HuH-7.5 (cell line): Measurements from ENCODE around the gene KIF24.
"Not testable (repeated sequence)": the region's sequence is repeated elsewhere in the genome, so short reads cannot be mapped to it uniquely, and the experiment has no call there.

Experiments used
- DNase-seq: peaks from one replicate; pipeline ENCODE4 v3.0.0; 2011; ENCODE audit warnings: low spot score

Gene KIF24

GRCh38 chr9:34362614-34363214 is 33.6 kb upstream of the KIF24 start:
- DNase-seq = no peak

DNA sequence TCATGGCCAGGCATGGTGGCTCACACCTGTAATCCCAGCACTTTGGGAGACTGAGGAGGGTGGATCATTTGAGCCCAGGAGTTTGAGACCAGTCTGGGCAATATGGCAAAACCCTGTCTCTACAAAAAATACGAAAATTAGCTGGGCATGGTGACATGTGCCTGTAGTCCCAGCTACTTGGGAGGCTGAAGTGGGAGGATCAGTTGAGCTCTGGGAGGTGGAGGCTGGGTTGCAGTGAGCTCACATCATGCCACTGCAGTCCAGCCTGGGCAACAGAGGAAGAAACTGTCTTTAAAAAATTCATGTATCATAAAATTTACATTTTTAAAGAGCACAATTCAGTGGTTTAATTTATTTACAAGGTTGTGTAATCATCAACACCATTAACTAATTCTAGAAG is 23.9 kb upstream of the KIF24 start:
- DNase-seq = not testable (repeated sequence)

DNA sequence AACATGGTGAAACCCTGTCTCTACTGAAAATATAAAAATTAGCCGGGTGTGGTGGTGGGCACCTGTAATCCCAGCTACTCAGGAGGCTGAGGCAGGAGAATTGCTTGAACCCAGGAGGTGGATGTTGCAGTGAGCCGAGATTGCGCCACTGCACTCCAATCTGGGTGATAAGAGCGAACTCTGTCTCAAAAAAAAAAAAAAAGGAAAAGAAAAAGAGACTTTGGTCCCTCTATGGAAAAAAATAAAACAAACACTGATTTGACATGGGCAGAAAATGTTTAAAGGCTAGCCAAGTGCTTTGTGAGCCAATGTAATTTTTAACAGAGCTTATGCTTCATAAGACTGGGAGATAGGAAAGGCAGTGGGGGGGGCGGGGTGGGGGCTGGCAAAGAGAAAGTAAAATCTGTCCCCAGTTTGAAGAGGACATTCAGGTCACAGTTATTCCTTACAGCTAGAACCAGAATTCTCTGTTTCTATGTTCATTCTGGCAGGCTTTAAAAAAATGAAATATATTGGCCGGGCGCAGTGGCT is 23.1 kb upstream of the KIF24 start:
- not testable (repeated sequence) for DNase-seq

GRCh38 chr9:34349324-34349723 is 20.3 kb upstream of the KIF24 start:
- no peak for DNase-seq

- no peak for DNase-seq
Observed at GRCh38 chr9:34347800-34348158, 18.7 kb upstream of the KIF24 start.

DNA sequence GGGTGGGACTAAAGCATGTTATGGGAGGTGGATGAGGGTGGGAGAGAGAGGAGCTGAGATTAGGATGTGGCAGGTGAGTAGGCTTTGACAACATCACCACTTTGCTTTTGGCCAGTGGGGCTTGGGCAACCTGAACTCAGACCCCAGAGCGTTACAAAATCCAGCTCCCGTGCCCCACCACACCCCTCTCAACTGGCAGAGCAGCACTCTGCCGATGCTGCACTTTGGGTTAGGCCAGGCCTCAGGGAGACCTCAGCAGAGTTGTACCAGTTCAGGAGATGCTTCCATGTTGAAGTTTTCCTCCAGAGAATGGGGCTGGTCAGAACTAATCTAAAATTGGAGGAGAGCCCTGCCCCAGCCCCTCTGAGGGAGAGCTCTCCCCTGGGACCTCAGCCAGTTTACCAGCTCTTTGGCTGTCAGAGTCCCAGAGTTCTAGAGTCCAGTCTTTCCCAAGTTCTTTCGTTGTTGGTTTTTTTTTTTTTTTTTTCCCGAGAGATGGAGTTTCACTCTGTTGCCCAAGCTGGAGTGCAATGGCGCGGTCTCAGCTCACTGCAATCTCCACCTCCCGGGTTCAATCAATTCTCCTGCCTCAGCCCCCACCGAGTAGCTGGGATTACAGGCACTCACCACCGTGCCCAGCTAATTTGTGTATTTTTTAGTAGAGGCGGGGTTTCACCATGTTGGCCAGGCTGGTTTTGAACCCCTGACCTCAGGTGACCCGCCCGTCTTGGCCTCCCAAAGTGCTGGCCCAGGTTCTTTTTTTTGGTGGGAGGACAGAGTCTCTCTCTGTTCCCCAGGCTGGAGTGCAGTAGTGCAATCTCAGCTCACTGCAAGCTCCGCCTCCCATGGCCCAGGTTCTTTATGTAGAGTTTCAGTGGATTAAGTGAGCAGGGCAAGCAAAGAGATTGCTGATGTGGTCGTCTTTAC is 18.1 kb upstream of the KIF24 start:
- DNase-seq = no peak

DNA sequence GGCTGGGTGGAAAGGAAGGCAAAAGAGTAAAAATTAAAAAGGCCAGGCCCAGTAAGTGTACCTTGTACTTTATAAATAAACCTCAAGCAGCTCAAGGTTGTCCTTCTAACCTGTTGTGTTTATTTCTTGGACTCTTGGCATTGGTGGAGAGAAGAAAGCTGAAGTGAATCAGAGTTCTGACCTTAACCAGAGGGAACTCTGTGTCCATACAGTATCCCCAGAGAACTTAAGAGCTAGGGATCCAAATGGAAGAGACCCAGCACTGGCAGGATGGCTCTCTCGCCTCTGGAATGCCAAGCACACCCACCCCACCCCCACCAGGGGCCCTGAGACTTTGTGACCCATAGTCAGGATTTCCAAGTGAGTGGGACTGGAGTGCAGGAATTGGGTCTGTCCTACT is 14.5 kb upstream of the KIF24 start:
- DNase-seq = no peak

GRCh38 chr9:34343090-34343489 is 14.0 kb upstream of the KIF24 start:
- no peak for DNase-seq

GRCh38 chr9:34341659-34342295 is 12.7 kb upstream of the KIF24 start:
- no peak for DNase-seq

GRCh38 chr9:34338665-34339385 is 9.8 kb upstream of the KIF24 start:
- no peak for DNase-seq

- DNase-seq = not testable (repeated sequence)
Observed at GRCh38 chr9:34338079-34338478, 9.0 kb upstream of the KIF24 start.

DNA sequence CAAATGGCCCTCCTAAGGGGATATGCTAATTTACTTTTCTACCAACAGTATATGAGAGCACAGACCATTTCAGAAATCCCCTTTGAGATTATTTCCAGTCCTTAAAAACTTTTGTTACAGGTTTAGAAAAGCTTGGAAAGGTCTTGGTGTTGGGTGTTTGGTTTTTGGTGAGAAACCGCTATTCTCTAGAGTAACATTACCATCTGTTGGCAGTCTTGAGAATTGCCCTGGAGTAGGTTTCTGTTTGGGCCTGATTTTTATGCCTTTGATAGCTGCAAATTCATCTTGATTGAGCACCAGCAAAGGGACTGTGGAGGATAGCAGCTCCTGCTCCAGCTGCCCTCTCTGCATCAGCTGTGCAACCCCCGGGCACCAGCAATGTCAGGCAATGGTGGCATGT is 8.3 kb upstream of the KIF24 start:
- no peak for DNase-seq

DNA sequence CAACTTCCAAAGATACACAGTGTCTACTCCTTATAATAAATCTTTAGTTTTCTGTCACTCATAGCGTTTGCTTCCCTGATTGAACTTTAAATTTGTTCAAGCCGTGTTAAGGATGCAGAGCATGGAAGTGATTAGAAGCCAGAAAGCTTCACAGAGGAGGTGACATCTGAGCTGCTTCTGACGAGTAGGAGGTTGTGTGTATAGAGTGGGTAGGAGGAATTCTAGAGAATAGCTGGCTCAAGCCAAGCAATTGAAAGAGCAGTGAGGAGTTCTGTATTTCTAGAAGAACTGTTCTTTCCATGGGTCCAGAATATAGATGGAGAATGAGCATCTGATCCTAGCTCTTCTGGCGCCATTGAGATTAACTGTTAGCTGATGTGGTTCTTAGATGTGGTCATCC is 6.3 kb upstream of the KIF24 start:
- DNase-seq = no peak

DNA sequence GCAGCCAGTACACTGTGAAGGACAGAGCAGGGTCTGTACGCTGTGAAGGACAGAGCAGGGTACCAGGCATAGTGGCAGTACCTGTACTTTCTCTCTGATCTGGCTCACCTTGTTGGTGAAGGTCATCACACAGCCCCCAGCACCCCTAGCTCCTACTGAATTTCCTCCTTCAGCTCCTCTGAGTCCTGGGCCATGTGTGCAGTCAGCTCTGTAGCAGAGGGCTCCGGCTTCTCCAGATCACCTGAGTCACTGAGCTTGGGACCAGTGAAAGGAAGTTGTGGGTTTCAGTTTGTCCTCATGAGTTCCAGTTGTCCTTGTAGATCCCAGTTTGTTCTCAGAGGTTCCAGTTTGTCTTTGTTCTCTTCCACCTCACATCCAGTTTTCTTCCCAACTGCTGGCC is 5.8 kb upstream of the KIF24 start:
- no peak for DNase-seq

- no peak for DNase-seq
Observed at GRCh38 chr9:34334337-34334824, 5.3 kb upstream of the KIF24 start.

DNA sequence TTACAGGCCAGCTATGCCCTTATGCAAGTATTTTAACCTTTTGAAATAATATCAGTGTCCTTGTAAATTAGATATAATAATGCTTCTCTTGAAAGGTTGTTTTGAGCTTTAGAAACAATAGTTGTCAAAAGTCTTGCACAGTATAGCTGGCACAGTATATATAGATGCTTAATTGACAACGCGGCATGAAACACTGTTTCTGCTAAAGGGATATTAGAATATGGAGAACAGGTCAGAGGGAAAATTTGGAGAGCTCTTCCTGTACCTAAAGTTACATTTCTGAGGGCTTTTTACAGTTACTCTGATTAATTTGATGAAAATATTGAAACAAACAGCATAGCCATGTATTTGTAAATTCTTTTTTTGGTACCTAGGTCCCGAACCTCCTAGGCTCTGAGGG is 4.8 kb upstream of the KIF24 start:
- no peak for DNase-seq

DNA sequence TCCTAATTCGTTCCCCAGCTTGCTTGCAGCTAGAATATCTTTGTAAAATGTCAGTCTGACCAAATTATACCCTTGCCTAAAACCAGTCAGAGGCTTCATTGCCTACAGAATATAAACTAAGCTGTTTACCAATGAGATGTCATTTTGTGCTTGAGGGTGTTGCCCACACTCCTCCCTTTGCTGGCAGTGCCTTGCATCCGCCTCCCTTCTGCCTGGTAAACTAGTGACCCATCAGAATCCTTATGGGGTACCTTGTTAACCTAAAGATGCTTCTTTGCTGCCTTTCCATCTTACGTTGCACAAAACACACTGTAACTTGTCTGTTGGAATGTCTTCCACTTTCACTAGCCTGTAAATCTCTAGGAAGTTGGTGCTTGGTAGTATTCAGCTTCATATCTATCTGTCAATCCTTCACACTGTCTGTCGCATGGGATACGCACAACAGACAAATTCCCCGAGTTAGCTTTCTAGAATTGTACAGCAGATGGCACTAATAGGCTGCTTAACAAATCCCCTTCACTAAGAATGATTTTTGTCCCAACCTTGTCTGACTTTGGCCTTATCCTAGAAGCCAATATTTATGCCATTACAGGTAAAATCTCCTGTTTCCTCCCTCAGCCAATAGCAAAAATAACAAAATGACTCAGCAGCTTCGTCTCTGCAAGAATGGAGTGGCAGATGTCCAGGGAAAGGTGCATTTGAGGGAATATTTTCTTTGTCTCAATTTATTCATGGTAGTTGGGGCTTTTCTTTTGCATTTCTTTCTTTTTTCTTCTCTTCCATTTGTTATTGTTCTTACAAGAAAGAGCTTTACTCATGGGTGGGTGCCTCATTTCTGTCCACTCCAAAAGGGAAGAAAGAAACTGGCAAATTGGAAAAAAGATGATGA is 3.3 kb upstream of the KIF24 start:
- DNase-seq = peak; percentile 13

- DNase-seq = no peak
Observed at GRCh38 chr9:34331196-34331595, 2.1 kb upstream of the KIF24 start.

DNA sequence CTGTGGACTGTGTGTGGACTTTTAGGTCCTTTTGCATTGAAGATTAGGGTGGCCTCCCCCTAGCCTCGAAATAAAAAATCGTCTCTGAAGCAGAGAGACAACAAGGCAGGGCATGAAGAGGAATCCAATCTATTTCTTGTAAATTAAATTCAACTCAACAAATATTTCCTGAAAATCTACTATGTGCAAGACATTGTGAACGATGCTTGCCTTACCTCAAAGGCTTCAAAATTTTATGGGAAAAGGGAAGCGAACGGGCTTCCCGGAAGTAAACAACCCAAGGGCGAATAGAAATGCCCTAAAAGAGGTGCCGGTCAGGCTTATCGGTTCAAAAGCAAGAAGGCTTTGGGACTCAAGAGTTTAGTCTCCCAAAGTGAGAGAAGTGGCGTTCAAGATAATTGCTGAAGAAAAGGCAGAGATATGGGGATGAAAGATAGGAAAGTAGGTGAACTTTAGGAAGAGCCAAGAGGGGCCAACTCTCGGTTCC is 525 bp downstream of the KIF24 start:
- DNase-seq = peak; percentile 17

DNA sequence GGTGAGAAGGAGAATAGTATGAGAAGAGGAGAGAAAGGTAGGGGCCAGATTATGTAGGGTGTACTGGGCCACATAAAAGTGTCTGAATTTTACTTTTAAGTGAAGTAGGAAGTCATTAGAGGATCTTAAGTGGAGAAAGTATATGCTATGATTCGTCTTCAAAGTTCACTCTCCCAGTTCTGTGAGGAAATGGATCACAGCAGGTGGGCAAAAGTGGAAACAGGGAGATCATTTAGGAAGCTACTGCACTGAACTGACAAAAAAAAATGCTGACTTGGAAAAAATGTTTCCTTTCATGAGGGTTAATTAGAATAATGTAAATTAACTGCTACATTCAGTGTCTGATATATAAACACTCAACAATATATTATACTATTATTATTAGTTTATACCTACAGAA is 2.4 kb downstream of the KIF24 start:
- DNase-seq = no peak
